HepG2 (cell line): ENCODE measurements around the gene TRIM66. TPM values are rescaled to one million over a fixed set of nuclear protein-coding genes. Genes with fewer than 3 reads are reported as not detected.

Source experiments
- ATF1 ChIP-seq: IDR thresholded peaks from 2 replicates; pipeline ENCODE4 v1.6.1; 2016; ENCODE audit warnings: mild to moderate bottlenecking, control low read depth
- DPF2 ChIP-seq: sonication (generic); formaldehyde crosslinking; IDR thresholded peaks from 2 replicates; pipeline ENCODE4 v1.4.0; 2020; ENCODE audit warnings: mild to moderate bottlenecking, low read depth, missing genetic modification reagents, borderline replicate concordance
- EZH2 ChIP-seq: conservative IDR thresholded peaks from 2 replicates; pipeline ENCODE4 v1.6.1; 2012; ENCODE audit warnings: mild to moderate bottlenecking, low read depth, low read length, moderate library complexity
- FOSL1 ChIP-seq: sonication (generic); formaldehyde crosslinking; IDR thresholded peaks from 2 replicates; pipeline ENCODE4 v1.9.0; 2021; ENCODE audit warnings: missing genetic modification reagents, borderline replicate concordance
- KDM1A ChIP-seq: IDR thresholded peaks from 2 replicates; pipeline ENCODE4 v1.6.1; 2016; ENCODE audit warnings: missing compliant biosample characterization
- MBD4 ChIP-seq: IDR thresholded peaks from 2 replicates; pipeline ENCODE4 v1.6.1; 2012; ENCODE audit warnings: low read length, inconsistent platforms, borderline replicate concordance
- MEIS1 ChIP-seq: sonication (generic); formaldehyde crosslinking; IDR thresholded peaks from 2 replicates; pipeline ENCODE4 v1.9.0; 2021; ENCODE audit warnings: mild to moderate bottlenecking, missing genetic modification reagents, moderate library complexity, borderline replicate concordance
- SMC3 ChIP-seq: IDR thresholded peaks from 2 replicates; pipeline ENCODE4 v1.6.1; 2011; ENCODE audit warnings: low read length, improper control_type of control experiment
- SRSF9 ChIP-seq: fragments of 200-400 bp; formaldehyde crosslinking; IDR thresholded peaks from 2 replicates; pipeline ENCODE4 v1.6.1; 2018; ENCODE audit warnings: borderline replicate concordance, mild to moderate bottlenecking, low read depth, low read length; ENCODE audit not compliant: insufficient read depth, poor library complexity, severe bottlenecking
- ZFP41 ChIP-seq: sonication (generic); formaldehyde crosslinking; IDR thresholded peaks from 2 replicates; pipeline ENCODE4 v1.4.0; 2020; ENCODE audit warnings: mild to moderate bottlenecking, missing genetic modification reagents, borderline replicate concordance
- ZNF20 ChIP-seq: sonication (generic); formaldehyde crosslinking; IDR thresholded peaks from 2 replicates; pipeline ENCODE4 v1.4.0; 2020; ENCODE audit warnings: mild to moderate bottlenecking, moderate library complexity, missing genetic modification reagents
- ZNF577 ChIP-seq: sonication (generic); formaldehyde crosslinking; IDR thresholded peaks from 2 replicates; pipeline ENCODE4 v1.4.0; 2020; ENCODE audit warnings: mild to moderate bottlenecking, low read depth, missing genetic modification reagents, borderline replicate concordance
- ZNF660 ChIP-seq: sonication (generic); formaldehyde crosslinking; IDR thresholded peaks from 2 replicates; pipeline ENCODE4 v1.5.1; 2020; ENCODE audit warnings: mild to moderate bottlenecking, low read depth, missing genetic modification reagents, borderline replicate concordance
- polyA plus RNA-seq, 8 experiments: library from polyadenylated mRNA; depleted of rRNA in 3 of 8; stranded (reverse) in 7 of 8; unstranded in 1 of 8; fragments of >200 nt; fragmentation: Illumina TruSeq in 4 of 8; extraction: Trizol in 4 of 8; gene quantifications; 2 replicates each; pipeline versions ENCODE4 v1.2.1 to v1.2.3, GENCODE V29; 2011 to 2016; ENCODE audit warnings: low read depth in 4 of 8, missing spikeins in 1 of 8, mixed read lengths in 1 of 8; ENCODE audit not compliant: insufficient read depth in 1 of 8
- total RNA-seq, 5 experiments: library from RNA; depleted of rRNA; stranded (reverse); fragments of >200 nt; fragmentation: Illumina TruSeq; extraction: Trizol; gene quantifications; 2 replicates each; pipeline ENCODE4 v1.2.3, GENCODE V29; 2016; ENCODE audit warnings: low read depth in 1 of 5
- TF ChIP-seq, protein P1 (sequence below): sonication (generic); formaldehyde crosslinking; IDR thresholded peaks from 2 replicates; pipeline ENCODE4 v1.8.1; 2022; ENCODE audit warnings: low read depth, mild to moderate bottlenecking, missing genetic modification reagents
- TF ChIP-seq, protein P2 (sequence below): sonication (generic); formaldehyde crosslinking; IDR thresholded peaks from 2 replicates; pipeline ENCODE4 v1.8.0; 2022; ENCODE audit warnings: missing genetic modification reagents, mild to moderate bottlenecking, inconsistent platforms, borderline replicate concordance
- TF ChIP-seq, protein P3 (sequence below): sonication (generic); formaldehyde crosslinking; IDR thresholded peaks from 2 replicates; pipeline ENCODE4 v1.8.0; 2022; ENCODE audit warnings: mild to moderate bottlenecking, missing genetic modification reagents, borderline replicate concordance
- TF ChIP-seq, protein P4 (sequence below): IDR thresholded peaks from 2 replicates; pipeline ENCODE4 v1.6.1; 2012; ENCODE audit warnings: low read depth, low read length, improper control_type of control experiment
- TF ChIP-seq, protein P5 (sequence below): sonication (generic); formaldehyde crosslinking; IDR thresholded peaks from 2 replicates; pipeline ENCODE4 v1.4.0; 2020; ENCODE audit warnings: missing genetic modification reagents, mild to moderate bottlenecking, borderline replicate concordance

The TRIM66 gene
- total and polyA plus RNA-seq, 2 of the 13 experiments (the other 11 are each of a cell fraction or from before 2014, with no cell fraction given), result 4.9 to 6.1 TPM

DNA sequence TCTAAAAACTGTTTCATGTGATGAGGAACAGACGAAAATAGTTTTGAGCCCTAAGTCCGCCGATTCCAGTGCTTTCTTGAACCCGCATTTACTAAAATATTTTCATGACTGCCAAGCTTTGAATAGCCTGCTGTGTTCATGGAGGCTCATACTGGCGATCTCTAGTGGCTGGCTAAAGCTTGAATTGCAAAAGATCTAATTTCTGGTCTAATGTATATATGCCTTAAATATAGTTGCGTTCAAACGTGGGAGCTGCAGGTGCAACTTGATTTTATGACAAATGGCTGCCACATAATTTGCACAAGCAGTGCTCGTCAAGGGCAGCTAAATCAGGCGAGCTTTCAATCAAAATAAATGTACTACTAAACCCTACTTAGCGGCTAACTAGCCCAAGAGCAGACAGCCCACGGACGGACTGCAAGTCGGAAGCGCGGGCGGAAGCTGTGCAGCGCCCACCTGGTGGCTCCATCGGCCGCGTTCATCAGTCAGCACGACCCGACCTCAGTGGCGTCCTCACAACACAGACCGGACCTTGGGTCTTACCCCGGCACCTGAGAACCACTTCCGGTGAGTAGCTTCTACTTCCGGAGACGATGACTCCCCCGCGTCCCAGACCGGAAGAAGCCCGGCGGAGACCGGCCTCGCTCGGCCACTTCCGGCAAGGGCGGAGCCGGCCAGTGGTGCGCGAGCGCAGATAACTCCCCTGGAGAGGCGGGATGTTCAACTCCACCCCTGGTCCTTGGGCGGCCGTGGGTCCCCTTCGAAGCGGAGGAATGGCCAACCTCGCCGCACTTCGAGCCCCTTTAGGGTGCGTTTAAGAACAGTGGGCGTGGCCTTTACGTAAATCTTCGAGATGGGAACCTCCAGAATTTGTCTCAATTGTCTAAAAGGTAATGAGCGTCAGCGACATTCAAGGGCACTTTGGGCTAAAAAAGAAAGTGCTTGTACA is 6.2 kb upstream of the TRIM66 start (continued):
- TF ChIP-seq, protein P1, sequence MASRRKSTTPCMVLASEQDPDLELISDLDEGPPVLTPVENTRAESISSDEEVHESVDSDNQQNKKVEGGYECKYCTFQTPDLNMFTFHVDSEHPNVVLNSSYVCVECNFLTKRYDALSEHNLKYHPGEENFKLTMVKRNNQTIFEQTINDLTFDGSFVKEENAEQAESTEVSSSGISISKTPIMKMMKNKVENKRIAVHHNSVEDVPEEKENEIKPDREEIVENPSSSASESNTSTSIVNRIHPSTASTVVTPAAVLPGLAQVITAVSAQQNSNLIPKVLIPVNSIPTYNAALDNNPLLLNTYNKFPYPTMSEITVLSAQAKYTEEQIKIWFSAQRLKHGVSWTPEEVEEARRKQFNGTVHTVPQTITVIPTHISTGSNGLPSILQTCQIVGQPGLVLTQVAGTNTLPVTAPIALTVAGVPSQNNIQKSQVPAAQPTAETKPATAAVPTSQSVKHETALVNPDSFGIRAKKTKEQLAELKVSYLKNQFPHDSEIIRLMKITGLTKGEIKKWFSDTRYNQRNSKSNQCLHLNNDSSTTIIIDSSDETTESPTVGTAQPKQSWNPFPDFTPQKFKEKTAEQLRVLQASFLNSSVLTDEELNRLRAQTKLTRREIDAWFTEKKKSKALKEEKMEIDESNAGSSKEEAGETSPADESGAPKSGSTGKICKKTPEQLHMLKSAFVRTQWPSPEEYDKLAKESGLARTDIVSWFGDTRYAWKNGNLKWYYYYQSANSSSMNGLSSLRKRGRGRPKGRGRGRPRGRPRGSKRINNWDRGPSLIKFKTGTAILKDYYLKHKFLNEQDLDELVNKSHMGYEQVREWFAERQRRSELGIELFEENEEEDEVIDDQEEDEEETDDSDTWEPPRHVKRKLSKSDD, result peak; percentile 36; the same call in 1 of the 2 replicates
- TF ChIP-seq SRSF9 (no peak), ZNF20 (CRISPR knock-in tag) (no peak), MBD4 (peak; percentile 96; the same call in 1 of the 2 replicates), ZNF660 (no peak; the same call in 1 of the 2 replicates), EZH2 (no peak), SMC3 (no peak), ZNF577 (CRISPR knock-in tag) (no peak; the same call in 1 of the 2 replicates), FOSL1 (peak; percentile 49; the same call in 1 of the 2 replicates), KDM1A (CRISPR knock-in tag) (no peak), ATF1 (peak; percentile 74), MEIS1 (CRISPR knock-in tag) (peak; percentile 89), ZFP41 (CRISPR knock-in tag) (peak; percentile 80; the same call in 1 of the 2 replicates), DPF2 (CRISPR knock-in tag) (no peak)
- TF ChIP-seq, protein P2, sequence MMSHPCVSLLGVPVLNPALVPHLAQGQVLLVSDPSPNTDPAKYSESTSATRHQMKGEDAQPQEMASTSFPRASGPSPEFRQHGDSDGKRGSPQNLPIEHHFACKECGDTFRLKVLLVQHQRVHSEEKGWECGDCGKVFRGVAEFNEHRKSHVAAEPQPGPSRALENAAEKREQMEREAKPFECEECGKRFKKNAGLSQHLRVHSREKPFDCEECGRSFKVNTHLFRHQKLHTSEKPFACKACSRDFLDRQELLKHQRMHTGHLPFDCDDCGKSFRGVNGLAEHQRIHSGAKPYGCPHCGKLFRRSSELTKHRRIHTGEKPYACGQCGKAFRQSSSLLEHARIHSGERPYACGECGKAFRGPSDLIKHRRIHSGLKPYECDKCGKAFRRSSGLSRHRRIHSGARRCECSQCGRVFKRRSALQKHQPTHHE (CRISPR knock-in tag), result peak; percentile 71
- TF ChIP-seq, protein P3, sequence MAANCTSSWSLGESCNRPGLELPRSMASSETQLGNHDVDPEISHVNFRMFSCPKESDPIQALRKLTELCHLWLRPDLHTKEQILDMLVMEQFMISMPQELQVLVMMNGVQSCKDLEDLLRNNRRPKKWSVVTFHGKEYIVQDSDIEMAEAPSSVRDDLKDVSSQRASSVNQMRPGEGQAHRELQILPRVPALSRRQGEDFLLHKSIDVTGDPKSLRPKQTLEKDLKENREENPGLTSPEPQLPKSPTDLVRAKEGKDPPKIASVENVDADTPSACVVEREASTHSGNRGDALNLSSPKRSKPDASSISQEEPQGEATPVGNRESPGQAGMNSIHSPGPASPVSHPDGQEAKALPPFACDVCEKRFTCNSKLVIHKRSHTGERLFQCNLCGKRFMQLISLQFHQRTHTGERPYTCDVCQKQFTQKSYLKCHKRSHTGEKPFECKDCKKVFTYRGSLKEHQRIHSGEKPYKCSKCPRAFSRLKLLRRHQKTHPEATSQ, result peak; percentile 74; the same call in 1 of the 2 replicates
- TF ChIP-seq, protein P4, sequence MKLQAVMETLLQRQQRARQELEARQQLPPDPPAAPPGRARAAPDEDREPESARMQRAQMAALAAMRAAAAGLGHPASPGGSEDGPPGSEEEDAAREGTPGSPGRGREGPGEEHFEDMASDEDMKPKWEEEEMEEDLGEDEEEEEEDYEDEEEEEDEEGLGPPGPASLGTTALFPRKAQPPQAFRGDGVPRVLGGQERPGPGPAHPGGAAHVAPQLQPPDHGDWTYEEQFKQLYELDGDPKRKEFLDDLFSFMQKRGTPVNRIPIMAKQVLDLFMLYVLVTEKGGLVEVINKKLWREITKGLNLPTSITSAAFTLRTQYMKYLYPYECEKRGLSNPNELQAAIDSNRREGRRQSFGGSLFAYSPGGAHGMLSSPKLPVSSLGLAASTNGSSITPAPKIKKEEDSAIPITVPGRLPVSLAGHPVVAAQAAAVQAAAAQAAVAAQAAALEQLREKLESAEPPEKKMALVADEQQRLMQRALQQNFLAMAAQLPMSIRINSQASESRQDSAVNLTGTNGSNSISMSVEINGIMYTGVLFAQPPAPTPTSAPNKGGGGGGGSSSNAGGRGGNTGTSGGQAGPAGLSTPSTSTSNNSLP, result no peak
- TF ChIP-seq, protein P5, sequence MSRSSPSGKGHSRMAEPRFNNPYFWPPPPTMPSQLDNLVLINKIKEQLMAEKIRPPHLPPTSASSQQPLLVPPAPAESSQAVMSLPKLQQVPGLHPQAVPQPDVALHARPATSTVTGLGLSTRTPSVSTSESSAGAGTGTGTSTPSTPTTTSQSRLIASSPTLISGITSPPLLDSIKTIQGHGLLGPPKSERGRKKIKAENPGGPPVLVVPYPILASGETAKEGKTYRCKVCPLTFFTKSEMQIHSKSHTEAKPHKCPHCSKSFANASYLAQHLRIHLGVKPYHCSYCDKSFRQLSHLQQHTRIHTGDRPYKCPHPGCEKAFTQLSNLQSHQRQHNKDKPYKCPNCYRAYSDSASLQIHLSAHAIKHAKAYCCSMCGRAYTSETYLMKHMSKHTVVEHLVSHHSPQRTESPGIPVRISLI (CRISPR knock-in tag), result peak; percentile 43; the same call in 1 of the 2 replicates
